Activated CD4-positive, alpha-beta T cell treated with anti-CD3 and anti-CD28 coated beads, Interleukin-2, amount 50 U/mL, for 1 hour (primary cell): ENCODE measurements around the gene DENND4B.

ENCODE experiments used
- DNase-seq: peaks from one replicate; pipeline ENCODE4 v3.0.0-alpha.2; 2020

Gene DENND4B

DNA sequence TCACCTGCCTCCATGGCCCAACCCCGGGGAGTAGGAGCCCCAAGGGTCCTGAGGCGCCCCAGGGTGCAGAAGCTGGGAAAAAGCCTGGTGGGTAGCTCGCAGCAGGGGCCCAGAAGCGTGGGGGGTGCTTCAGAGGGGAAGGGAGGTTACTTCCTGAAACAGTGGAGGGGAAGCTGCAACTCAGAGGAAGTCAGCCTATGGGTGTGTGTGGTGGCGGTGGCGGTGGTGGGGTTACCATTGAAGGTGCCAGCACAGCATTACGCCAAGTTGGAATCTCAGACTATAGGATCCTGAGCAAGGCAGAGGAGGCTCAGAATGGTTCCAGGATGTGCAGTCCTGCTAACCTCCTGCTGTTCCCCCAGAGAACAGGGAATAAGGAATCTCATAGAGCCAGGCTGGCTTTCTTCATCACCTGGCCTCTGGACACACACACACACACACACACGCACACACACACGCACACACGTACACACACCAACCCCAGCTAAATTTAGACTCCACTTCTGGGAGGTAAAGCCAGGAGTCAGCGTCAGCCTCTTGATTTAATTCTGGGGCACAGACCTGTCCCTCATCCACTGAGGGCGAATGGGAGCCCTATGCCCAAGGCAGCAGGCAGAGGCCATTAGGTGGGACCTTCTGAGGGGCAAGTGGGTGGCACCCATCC, 1.3 kb downstream of the DENND4B start:
- DNase-seq = peak; percentile 72

DNA sequence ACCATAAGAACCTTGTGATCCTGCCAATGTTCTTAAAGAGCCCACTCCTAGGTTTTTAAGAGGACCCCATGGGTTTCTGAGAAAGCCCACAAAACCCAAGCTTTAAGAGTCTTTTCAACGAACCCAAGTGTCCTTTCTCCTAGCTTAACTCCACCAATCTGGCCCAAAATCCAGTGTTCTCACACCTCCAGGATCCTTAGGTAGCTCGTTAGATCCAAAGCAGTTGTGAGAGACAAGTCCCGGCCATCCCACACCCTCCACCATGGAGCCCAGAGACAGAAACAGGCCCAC, 1.7 kb downstream of the DENND4B start:
- DNase-seq = no peak

GRCh38 chr1:153944005-153944826, 2.3 kb downstream of the DENND4B start:
- no peak for DNase-seq

DNA sequence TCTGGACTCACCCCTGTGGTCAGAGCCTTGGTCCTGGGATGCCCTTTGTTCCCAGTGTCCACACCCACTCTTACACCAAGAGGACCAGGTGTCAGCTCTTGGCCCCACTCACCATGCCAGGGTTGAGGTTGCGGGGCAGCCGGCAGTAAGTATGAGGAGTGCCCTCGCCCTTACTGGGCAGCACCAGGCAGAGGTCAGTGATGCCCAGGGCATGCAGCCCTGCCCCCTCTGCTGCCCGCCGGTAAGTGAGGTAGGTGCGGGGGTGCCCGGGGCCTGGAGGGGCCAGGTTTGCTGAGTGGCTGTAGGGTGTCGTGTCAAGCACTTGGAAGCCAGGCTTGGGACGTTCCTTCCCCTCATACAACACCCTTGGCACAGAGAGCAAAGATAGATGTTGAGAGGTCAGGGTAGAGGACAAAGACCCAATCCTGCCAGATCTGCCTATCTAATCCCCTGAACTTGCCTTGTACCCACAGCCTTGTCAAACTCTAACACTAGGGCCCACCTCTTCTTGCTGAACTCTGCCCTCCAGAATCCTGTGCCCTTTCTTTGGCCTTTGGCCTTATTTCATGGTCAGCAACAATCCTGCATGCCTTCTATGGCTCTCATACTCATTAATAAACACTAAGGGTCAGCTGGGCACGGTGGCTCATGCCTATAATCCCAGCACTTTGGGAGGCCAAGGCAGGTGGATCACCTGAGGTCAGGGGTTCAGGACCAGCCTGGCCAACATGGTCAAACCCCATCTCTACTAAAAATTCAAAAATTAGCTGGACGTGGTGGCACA, 3.6 kb downstream of the DENND4B start:
- no peak for DNase-seq

GRCh38 chr1:153941826-153942725, 4.4 kb downstream of the DENND4B start:
- no peak for DNase-seq

DNA sequence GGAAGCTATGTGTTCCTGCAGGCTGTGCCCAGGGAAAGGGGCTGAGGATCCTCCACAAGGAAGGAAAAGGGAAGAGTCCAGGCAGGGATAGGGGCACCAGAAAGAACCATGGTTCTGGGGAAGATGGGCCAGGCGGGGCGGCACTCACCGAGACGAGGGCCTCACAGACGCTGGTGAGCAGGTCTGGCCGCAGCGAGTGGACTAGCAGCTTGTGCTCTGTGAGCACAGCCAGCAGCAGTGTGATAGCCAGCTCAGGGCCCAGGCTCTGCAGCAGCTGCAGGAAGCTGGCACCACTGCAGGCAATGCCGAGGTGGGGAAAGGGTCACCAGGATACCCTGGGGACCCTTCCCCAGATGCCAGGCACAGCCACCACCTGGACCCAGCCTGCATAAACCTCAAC, 5.8 kb downstream of the DENND4B start:
- no peak for DNase-seq

GRCh38 chr1:153939476-153939875, 7.0 kb downstream of the DENND4B start:
- no peak for DNase-seq

DNA sequence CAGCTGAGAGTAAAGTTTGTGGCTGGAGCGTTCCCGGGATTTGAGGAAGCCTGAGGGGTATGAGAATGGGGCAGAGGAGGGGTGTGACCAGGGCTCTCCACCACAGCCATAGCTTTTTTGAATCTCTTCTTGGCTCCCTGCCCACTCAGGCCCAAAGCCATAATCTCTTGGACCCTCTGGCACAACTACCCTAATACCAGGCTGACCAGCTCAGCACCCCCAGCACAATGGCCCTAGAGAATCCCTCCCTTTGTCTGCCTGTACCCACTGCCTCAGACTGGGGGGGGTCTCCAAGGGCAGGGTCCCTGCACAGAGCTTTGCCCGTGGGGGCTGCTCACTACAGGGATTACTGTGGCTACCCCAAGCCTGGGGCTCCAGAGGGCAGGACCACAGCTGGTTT, 7.5 kb downstream of the DENND4B start:
- no peak for DNase-seq

DNA sequence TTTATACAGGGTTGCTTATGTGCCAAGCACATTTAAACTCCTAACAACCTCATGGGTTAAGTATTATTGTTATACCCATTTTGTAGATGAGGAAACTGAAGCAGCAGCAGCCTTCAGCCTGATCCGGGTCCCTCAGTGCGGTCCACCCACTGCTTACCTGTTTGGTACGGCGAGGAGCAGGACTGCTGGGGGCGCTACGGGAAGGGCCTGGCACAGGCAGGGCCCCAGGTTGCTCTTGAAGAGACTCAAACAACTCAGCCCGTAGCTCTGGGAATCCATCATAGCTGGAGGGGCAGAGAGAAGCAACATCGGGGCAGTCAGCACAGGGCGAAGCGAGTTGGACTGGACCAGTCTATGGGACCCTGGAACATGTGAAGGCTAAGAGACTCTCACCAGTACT, 9.2 kb downstream of the DENND4B start:
- no peak for DNase-seq

GRCh38 chr1:153936011-153936802, 10.3 kb downstream of the DENND4B start:
- no peak for DNase-seq

GRCh38 chr1:153934746-153935145, 11.8 kb downstream of the DENND4B start:
- DNase-seq = no peak

- no peak for DNase-seq
These were observed 12.6 kb downstream of the DENND4B start for GRCh38 chr1:153933955-153934354.

DNA sequence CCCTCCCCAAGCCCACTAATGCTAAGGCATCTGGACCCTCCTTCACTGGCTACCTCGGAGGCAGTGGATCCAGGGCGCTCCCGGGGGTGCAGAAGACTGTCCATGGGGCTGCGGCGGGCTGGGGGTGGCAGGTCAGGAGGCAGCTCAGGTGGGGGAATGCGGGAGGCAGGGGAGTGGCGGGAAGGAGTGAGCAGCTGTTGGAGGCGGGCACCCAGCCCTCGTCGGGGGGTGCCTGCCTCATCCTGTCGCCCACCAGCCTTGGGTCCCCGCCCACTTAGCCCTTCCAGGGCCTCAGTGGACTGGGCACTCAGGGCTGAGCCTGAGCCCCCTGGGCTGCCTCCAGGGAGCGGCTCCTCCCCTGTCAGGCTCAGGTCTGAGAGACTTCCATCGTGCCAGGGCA, 13.1 kb downstream of the DENND4B start:
- no peak for DNase-seq

- no peak for DNase-seq
These were observed 14.1 kb downstream of the DENND4B start for GRCh38 chr1:153932156-153933131.

GRCh38 chr1:153929981-153930948, 16.3 kb downstream of the DENND4B start:
- no peak for DNase-seq

DNA sequence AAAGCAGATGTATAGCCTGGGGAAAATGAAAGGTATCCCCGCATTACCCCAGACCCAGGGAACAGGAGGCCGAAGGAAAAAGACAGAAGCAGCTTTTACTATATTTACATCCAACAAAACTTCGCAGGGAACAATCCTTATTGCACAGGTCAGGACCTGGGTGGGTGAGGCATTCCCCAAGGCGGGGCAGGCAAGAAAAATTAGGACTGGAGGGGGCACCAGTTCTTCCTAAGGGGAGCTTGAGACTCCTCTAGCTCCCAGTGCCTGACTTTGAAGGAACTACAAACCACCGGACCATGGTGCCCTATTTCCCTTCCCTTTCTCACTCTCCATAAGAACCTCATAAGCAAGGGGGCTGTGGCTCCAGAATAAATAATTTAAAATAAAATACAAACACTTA, 17.1 kb downstream of the DENND4B start:
- DNase-seq = no peak

DNA sequence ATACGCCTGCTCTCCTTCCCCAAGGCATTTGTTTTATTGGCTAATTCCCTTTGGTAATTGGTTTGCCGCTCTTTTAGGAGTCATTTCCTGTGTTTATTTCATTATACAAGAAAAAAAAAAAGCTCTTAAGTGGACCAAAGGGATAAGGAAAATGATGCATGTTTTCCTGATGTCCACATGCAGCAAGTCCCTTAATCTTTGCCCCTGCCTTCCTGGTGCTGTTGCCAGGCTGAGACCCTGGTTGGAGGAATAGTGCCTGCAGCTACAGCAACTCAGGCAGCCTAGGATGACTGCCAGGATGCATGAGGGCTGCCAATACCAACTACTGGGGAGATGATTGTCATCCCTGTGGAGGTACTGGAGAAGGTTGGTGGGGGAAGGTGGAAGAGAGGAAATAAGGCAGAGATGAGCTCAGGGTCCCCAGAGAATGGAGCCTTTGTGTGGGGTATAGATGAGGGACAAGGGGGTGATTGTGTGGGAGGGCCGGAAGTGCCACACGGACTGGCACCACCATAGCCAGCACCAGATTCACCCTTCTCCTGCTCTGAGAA, 17.7 kb downstream of the DENND4B start:
- no peak for DNase-seq

DNA sequence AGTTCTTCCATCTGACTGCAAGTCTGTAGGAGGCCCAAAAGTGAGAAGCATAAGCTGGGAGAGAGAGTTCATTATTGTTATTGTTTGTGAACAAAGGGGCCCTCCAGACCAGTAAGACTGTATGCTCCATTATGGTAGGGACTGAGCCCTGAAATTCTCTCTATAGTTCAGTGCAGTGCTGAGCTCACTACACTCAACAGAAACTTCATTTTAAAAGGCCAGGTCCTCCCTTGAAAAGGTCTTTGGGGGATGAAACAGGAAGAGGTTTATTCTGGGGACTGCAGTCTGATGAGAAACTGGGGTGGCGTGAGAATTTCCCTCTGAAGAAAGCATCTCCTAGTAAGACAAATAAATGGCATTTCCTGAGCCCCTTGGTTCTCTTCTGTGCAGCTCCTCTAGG, 18.3 kb downstream of the DENND4B start:
- no peak for DNase-seq

GRCh38 chr1:153926405-153926804, 20.1 kb downstream of the DENND4B start:
- no peak for DNase-seq
